GM18507 (cell line): ENCODE results near the gene KAT6B.

ENCODE experiments used
- DNase-seq: peaks from one replicate; pipeline ENCODE4 v3.0.0; 2011; ENCODE audit warnings: low read depth; ENCODE audit not compliant: insufficient read length; ENCODE audit errors: extremely low spot score
- FAIRE-seq: peaks from 2 replicates; lab custom pipeline; 2011; peaks lifted over from hg19 to GRCh38; lab: Jason Lieb, UNC

Gene KAT6B

GRCh38 chr10:75019370-75019769, 193.0 kb downstream of the KAT6B start:
- FAIRE-seq (peak; percentile 21), DNase-seq (no peak)

- FAIRE-seq (no peak), DNase-seq (no peak)
Measured at GRCh38 chr10:75020168-75020567, 193.8 kb downstream of the KAT6B start.

DNA sequence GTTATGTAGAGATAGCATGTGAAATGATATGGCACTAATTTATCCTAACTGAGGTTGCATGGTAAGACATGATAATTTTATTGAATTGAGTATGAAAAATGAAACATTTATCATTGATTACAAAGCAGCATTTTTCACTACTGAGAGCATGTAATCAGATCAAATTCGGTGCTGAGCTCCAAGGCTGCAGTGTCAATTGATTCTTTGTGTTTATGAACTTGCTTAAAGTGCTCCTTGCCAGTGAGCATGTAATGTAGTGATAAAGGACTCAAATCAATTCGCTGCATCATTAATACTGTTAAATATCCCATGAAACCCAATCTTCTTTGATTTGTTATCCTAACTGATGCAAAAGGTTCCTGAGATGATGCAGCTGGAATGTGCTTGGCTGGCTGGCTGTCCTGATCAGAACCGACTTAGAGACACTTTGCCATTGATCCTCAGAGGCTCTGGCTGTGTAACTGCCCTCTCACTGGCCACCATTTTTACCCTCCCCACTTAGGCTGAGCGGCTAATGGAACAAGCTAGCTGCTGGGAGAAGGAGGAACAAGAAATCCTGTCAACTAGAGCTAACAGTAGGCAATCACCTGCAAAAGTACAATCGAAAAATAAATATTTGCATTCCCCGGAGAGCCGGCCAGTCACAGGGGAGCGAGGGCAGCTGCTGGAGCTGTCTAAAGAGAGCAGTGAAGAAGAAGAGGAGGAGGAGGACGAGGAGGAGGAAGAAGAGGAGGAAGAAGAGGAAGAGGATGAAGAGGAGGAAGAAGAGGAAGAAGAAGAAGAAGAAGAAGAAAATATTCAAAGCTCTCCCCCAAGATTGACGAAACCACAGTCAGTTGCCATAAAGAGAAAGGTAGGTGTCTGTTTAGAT, 195.2 kb downstream of the KAT6B start:
- FAIRE-seq (no peak), DNase-seq (no peak)

DNA sequence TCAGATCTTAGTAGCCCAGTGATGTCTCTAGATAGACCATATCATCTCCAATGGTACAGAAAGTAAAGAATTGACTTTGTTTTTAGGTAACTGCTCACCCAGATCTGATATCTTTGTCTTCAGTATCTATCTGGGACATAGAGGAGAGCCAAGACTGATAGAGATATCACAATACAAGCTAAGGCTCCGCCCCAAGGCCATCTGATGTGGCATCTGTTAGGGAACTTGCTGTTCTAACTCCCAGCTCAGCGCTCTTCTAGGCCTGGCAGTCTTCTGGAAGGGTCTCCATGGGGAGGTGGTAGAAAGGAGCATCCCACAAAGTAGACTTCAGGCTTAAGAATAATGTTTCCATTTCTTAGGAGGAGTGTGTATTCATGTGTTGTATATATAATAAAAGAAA, 196.7 kb downstream of the KAT6B start:
- DNase-seq, result no peak
- no peak for FAIRE-seq

DNA sequence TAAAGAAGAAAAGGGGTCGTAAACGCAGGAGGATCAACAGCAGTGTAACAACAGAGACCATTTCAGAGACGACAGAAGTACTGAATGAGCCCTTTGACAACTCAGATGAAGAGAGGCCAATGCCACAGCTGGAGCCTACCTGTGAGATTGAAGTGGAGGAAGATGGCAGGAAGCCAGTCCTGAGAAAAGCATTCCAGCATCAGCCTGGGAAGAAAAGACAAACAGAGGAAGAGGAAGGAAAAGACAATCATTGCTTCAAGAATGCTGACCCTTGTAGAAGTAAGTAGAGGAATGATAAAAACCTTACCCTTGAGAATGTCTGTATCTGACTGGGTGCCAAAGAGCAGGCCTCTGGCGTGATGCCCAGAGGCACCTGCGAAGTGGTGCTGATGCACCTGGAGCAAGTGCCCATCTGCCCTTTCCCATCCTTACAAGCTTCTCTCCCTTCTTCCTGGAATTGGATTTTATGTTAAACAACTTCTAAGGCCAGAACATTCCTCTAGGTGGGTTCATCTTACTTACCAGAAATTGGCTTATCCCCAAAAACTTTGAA, 198.6 kb downstream of the KAT6B start:
- DNase-seq (no peak), FAIRE-seq (no peak)

DNA sequence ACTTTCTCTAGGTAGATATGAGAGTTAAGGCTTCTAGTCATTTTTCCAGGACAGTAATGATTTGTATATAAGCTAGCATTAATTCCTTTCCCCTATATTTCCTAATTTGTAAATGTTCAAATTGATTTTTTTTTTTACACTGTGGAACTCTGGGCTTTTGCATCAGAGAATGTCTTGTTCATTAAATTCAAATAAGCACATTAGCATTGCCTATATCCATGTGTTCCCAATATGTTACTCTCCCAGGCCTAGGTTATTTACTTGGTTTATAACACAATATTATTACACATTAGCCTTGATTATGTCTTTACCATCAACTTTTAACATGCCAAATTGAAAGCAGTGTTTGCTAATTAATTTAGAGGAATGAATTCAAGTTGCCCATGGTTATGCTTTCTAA, 201.6 kb downstream of the KAT6B start:
- no peak for FAIRE-seq
- DNase-seq, result no peak

GRCh38 chr10:75028748-75029147, 202.3 kb downstream of the KAT6B start:
- DNase-seq, result no peak
- no peak for FAIRE-seq

GRCh38 chr10:75029420-75029819, 203.0 kb downstream of the KAT6B start:
- DNase-seq (no peak), FAIRE-seq (no peak)

- no peak for FAIRE-seq
- no peak for DNase-seq
Measured at GRCh38 chr10:75029857-75030256, 203.5 kb downstream of the KAT6B start.

DNA sequence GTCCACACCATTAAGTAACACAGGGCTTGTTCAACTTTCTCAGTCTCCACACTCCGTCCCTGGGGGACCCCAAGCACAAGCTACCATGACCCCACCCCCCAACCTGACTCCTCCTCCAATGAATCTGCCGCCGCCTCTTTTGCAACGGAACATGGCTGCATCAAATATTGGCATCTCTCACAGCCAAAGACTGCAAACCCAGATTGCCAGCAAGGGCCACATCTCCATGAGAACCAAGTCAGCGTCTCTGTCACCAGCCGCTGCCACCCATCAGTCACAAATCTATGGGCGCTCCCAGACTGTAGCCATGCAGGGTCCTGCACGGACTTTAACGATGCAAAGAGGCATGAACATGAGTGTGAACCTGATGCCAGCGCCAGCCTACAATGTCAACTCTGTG, 204.0 kb downstream of the KAT6B start:
- DNase-seq (no peak), FAIRE-seq (no peak)

GRCh38 chr10:75032119-75032518, 205.7 kb downstream of the KAT6B start:
- no peak for FAIRE-seq
- DNase-seq, result no peak

DNA sequence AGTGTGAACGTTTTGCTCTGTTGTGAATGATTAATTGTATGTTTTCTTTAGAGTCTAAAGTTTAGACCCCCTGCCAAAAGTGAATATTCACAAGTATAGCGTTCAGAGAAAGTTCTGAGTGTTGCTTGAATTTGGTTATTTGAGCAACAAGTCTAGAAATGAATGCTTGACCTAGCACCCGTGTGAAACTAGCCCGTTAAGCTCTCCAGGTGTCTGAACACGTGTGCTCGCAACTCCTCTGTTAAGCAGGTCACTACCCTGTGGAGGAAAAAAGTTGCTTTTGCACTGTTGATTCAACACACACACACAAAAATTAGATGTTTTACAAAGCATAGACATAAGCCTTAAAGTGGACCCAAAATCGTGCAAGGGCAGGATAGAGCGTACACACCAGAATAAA, 206.4 kb downstream of the KAT6B start:
- no peak for DNase-seq
- peak; percentile 39 for FAIRE-seq

- FAIRE-seq, result no peak
Measured at GRCh38 chr10:75033399-75034130, 207.2 kb downstream of the KAT6B start.

GRCh38 chr10:75034131-75034512, 207.7 kb downstream of the KAT6B start:
- DNase-seq, result no peak
- no peak for FAIRE-seq

More at GRCh38 chr10:75033399-75034130, 207.2 kb downstream of the KAT6B start:
- no peak for DNase-seq

- DNase-seq (no peak), FAIRE-seq (no peak)
Measured at GRCh38 chr10:75034714-75035258, 208.4 kb downstream of the KAT6B start.

DNA sequence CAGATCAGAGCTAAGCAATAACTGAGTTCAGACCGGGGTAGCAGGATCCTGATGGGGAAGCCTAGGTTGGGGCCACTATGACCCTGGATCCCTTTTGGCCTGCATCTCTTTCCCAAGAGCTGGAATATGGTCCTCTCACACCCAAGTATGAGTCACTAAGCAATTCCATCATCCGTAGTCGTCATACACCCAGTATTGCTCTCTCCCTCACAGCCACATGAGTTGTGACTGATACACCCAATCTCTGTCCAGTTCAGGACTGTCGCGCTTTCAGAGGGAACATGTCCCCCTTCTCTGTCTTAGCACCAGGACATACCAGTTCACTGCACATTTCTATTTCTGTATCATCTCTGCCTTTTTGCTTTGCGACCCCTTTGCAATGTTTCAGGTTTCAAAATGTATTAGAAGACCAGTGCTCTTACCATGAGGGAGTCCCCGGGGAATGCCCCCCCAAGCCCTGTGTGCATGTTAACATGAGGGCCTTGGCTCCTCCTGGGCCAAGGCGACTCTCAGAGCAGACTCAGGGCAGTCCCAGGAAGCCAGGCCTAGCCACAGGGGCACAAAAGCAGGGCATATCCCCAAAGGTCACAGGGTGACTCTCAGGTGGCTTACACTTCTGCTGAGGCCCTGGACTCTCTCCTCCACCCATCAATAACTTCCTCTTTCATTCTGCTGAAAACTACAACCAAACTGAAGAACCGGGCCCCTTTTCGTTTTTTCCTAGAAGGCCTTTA, 209.7 kb downstream of the KAT6B start:
- DNase-seq (no peak), FAIRE-seq (peak; percentile 50)

GRCh38 chr10:75037171-75038153, 211.1 kb downstream of the KAT6B start:
- no peak for FAIRE-seq
- no peak for DNase-seq

DNA sequence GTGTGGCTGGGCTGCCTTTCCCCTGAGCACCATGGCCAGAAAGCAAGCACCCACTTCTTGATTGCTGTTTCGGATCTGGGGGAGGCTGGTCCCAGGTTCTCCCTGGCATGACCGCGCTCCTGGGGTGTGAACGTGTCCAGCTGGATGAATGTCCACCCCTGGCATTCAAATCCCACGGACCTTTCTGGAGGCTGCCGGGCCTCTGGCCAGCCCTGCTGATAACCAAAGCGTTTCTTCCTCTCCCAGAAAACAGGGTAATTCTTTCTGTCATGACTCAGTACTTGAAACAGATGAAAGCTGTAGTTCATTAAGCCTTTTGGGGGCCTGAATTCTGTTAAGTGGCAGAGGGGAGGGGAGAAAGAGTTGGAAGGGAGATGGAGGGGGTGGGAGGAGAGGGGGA, 211.9 kb downstream of the KAT6B start:
- no peak for DNase-seq
- FAIRE-seq, result no peak

DNA sequence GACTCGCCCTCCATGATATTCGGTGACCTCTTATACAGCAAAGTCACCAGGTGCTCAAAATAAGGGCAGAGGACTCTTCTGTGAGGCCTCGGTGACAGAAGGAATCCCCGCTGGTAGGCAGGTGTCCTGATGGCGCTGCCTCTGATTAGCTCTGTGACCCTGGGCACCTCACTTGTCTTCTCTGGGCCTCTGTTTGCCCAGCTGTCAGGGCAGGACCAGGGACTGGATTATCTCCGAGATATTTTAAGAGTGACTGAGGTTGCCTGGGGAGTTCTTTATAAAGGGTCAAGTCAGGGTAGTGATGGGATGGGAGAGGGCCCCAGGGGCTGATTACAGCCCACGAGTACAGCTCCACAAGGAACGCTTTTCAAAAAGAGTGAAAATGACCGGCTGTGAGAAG, 214.2 kb downstream of the KAT6B start:
- FAIRE-seq, result no peak
- no peak for DNase-seq
